EL (cell line): ENCODE measurements around the gene IFT57.
"Not testable (repeated sequence)": the region's sequence is repeated elsewhere in the genome, so short reads cannot be mapped to it uniquely, and the experiment has no call there.

Experiments
- DNase-seq: peaks from one replicate; pipeline ENCODE4 v3.0.0-alpha.2; 2016

Gene IFT57, protein sequence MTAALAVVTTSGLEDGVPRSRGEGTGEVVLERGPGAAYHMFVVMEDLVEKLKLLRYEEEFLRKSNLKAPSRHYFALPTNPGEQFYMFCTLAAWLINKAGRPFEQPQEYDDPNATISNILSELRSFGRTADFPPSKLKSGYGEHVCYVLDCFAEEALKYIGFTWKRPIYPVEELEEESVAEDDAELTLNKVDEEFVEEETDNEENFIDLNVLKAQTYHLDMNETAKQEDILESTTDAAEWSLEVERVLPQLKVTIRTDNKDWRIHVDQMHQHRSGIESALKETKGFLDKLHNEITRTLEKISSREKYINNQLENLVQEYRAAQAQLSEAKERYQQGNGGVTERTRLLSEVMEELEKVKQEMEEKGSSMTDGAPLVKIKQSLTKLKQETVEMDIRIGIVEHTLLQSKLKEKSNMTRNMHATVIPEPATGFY

DNA sequence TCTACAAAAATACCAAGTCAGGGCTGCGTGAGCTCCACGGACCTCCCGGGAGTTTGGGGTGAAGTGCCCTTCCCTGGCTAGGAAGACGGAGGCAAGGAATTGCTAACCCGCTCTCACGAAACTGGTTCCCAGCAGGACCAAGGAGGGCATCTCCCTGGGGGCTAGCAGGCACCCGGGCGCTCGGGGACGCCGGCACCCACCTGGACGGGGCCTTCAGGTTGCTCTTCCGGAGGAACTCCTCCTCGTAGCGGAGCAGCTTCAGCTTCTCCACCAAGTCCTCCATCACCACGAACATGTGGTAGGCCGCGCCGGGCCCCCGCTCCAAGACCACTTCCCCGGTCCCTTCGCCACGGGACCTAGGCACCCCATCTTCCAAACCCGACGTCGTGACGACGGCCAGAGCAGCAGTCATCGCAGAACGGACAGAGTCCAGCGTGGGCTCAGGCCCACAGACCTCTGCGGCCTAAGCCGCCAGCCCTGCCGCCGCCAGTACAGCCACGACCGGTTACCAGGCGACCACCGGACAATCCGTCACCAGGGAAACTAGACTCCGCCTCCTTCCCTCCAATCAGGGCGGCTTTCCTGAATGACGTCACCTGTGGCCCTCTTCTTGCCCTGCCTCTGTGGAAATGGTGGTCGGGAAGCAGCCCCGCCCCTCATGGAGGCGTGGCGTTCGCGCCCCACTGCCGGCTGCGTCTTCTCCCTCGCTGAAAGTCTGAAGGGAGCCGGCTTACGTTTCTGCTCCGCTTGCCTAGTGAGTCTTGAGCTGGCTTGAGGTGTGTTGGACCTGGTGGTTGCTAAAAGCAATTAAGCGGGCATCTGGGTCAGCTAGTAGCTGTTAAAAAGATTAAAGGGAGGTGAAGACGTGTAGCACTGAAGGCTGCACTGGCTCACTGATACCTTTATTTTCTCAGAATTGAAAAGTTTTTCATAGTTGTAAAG, at the start of gene IFT57:
Gene IFT57 (minus strand): TSS at position 514 of the 942 bp plus-strand sequence. CDS start 102 bp downstream, at position 412.
- DNase-seq, result peak; percentile 98

- no peak for DNase-seq
Measured at GRCh38 chr3:108271626-108272025, 49.4 kb upstream of the IFT57 start.

DNA sequence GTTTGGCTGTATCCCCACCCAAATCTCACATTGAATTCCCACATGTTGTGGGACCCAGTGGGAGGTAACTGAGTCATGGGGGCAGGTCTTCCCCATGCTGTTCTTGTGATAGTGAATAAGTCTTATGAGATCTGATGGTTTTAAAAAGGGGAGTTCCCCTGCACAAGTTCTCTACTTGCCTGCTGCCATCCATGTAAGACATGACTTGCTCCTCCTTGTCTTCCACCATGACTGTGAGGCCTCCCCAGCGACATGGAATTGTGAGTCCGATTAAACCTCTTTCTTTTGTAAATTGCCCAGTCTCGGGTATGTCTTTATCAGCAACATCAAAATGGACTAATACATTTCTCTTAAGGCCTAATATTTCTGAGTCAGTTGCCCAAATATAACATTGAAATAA, 46.0 kb upstream of the IFT57 start:
- not testable (repeated sequence) for DNase-seq

GRCh38 chr3:108264534-108265298, 42.5 kb upstream of the IFT57 start:
- DNase-seq, result not testable (repeated sequence)

GRCh38 chr3:108255131-108255530, 32.9 kb upstream of the IFT57 start:
- DNase-seq, result no peak

DNA sequence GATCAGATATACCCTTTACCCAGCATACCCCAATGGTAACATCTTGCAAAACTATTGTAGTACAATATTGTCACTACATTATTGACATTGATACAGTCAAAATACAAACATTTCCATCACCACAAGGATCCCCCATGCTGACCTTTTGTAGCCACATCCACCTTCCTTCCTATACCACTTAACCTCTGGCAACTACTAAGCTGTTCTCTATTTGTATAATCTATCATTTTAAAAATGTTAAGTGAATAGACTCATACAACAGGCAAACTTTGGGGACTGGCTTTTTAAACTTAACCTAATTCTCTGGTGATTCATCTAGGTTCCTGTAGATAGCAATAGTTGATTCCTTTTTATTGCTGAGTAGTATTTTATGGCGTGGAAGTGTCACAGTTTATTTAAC, 29.6 kb upstream of the IFT57 start:
- DNase-seq, result no peak

GRCh38 chr3:108251265-108251664, 29.0 kb upstream of the IFT57 start:
- no peak for DNase-seq

- peak; percentile 3 for DNase-seq
Measured at GRCh38 chr3:108250626-108251025, 28.4 kb upstream of the IFT57 start.

DNA sequence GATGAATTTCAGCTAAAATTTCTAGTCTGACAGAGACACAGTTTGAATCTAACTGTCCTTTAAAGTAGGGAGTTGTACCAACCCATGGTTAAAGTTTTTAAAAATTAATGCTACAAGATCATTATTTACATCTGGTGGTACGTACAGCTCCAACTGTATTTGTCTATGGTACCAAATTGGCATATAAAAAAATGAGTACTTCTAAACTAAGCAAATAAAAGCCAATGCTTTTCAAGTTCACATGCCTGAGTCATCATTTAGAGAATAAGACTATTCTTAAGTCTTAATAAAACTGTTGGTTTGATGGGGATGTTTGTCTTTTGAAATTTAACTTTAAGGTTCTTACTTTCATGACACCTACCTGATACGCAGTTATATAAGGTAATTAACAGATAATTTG, 21.0 kb upstream of the IFT57 start:
- DNase-seq, result no peak

GRCh38 chr3:108242776-108243175, 20.6 kb upstream of the IFT57 start:
- DNase-seq, result no peak

DNA sequence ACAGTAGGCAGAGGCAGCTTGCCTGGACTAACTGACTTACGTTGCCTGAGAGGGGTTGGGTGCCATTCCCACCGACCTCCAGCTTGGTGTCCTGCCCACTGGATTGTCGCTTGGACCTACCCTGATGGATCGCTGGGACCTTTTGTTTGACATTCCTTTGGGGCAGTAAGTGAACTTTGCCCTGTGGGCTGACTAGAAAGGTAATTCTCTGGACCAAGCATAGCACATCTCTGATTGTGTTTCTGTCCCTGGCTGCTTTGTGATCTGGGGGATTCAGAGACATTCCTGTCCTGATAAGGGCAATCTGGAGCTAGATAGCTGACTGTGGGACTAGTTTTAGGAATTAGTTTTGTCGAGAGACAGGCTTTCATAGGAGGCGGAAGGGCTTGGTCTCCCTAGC, 19.5 kb upstream of the IFT57 start:
- DNase-seq, result no peak

GRCh38 chr3:108241146-108241545, 18.9 kb upstream of the IFT57 start:
- DNase-seq, result no peak

GRCh38 chr3:108239082-108239481, 16.9 kb upstream of the IFT57 start:
- DNase-seq, result no peak

DNA sequence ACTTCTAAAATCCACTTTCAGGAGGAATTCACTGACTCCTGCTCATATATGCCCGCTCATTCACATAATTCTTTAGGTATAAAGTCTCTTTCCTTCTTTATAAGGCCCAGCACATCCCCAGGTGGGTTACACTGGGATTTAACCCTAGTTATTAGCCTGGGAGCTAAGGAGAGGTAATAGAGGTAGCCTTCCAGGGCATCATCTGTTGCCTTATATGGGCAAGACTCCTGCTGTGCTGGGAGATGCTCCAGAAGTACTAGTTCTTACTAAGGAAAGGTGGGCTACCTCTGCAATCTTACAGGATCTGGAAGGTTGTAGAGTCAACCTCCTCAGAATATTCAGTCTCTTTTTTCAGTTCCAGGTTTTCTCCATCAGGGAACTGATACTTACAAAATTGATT, 13.1 kb upstream of the IFT57 start:
- no peak for DNase-seq

DNA sequence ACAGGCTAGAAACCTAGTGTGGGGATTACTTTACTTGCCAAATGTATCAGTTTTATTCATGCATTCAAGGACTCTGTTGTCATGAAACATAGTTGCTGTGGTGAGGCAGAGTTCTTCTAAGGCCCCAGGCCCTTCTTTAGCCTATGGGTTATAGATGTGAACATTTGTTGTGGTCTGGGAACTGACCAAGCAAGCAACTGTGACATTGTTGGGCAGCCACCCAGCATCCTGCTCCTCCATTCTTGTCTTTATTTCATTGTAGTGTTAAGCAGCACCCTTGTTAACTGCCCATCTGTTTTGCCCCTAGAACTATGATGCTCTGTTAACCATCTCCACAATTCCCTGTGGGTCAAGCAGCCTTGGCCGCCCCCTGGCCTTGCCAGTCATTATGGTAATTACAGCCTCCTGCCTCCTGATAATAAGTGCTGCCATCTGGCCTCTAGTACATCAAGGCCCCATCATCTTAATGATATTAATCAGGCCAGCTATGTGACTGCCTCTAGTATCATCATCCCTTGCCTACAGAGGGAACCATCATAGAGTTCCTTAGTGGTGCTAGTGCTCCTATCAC, 12.2 kb upstream of the IFT57 start:
- no peak for DNase-seq

- no peak for DNase-seq
Measured at GRCh38 chr3:108228286-108228685, 6.1 kb upstream of the IFT57 start.

- DNase-seq, result no peak
Measured at GRCh38 chr3:108227131-108227530, 4.9 kb upstream of the IFT57 start.

DNA sequence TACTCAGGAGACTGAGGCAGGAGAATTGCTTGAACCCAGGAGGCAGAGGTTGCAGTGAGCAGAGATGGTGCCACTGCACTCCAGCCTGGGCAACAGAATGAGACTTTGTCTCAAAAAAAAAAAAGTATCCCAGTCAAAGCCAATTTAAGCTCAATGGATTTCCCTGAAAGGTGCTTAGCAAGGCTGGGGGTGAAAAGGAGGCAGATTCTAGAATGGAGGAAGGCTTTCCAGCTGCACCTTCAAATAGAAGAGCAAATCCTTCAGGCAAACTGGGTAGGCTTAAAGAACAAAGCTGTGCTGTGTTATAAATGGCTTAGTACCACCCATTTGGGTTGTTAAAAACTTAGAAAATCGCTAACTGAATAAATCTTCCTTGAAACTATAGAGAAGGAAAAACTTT, 3.0 kb upstream of the IFT57 start:
- no peak for DNase-seq

- peak; percentile 21 for DNase-seq
Measured at GRCh38 chr3:108223928-108224327, 1.7 kb upstream of the IFT57 start.

DNA sequence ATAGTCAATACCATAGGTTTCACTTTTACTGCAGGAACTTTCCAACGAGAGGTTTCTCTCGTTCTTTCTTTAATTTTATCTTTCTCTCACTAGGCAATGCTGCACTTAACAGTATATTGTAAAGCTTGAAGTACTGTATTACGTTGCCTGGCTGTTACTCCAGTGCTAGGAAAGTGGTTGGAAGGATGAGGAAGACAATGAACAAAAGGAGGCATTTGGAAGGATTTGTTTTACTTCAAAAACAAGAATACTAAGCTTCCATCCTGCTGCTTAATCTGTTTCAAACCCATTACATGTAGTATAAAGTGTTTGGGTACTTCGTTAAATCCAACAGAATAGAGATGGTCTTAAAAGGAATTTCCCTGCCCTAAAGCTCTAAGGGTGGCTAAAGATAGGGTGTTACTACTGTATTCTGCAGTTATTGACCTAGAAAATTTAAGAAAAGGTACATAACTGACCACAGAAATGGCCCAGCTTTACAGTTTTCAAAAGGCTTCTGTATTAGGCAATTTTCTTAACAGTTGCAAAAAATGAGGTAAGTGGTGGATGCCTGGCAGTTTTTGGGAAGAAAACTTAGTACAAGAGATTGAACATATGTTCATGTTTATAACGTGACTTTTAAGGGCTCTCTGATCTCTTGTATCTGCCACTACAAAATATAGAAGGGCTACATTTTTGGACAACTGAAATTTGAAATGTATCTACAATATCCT, 785 bp upstream of the IFT57 start:
- no peak for DNase-seq

GRCh38 chr3:108221393-108221792, 831 bp downstream of the IFT57 start:
- peak; percentile 2 for DNase-seq

GRCh38 chr3:108219336-108219735, 2.9 kb downstream of the IFT57 start:
- DNase-seq, result no peak
